Ovary (tissue), 9 donors: Measurements from ENCODE around the gene UNC5A. TPM values are rescaled to one million over a fixed set of nuclear protein-coding genes. Genes with fewer than 3 reads are reported as not detected.

Source experiments
- DNase-seq, 5 donors: peaks; one replicate each; pipeline ENCODE4 v3.0.0-alpha.2; 2019 to 2020
- H3K27ac ChIP-seq, 2 donors: fragments of 200-600 bp; one replicate each; pipeline versions ENCODE4 v1.5.1 to v1.8.0; 2019 to 2022
- H3K27me3 ChIP-seq: fragments of 200-600 bp; one replicate; pipeline ENCODE4 v1.8.0; 2022
- H3K36me3 ChIP-seq: fragments of 200-600 bp; sonication (generic); one replicate; pipeline ENCODE4 v1.5.1; 2019
- H3K4me1 ChIP-seq: one replicate; pipeline ENCODE4 v1.8.1; 2013; ENCODE audit warnings: mild to moderate bottlenecking, moderate library complexity; ENCODE audit not compliant: insufficient read depth
- H3K4me3 ChIP-seq: fragments of 200-600 bp; sonication (generic); one replicate; pipeline ENCODE4 v1.5.1; 2017
- H3K9me3 ChIP-seq, 2 donors: fragments of 200-600 bp in 1 of 2; sonication (generic) in 1 of 2; one replicate each; pipeline versions ENCODE4 v1.5.1 to v1.8.1; 2013 to 2019; ENCODE audit warnings: mild to moderate bottlenecking in 1 of 2, moderate library complexity in 1 of 2
- EP300 ChIP-seq: sonication (generic); formaldehyde crosslinking; IDR thresholded peaks from one replicate; pipeline ENCODE4 v1.6.1; 2017; ENCODE audit warnings: antibody characterized with exemption
- POLR2A ChIP-seq: fragments of 450-650 bp; IDR thresholded peaks from one replicate; pipeline ENCODE4 v1.6.1; 2017; ENCODE audit warnings: antibody characterized with exemption, mild to moderate bottlenecking, moderate library complexity
- WGBS, 3 donors: extraction: QIAGEN DNeasy Blood & Tissue Kit in 1 of 3; methylation state at CpG; one replicate each; pipeline versions ENCODE4 v1.1.5 to v1.1.7; 2013 to 2017; 5-methylcytosine and 5-hydroxymethylcytosine counted together
- intact Hi-C, 4 donors: fragments of 100-400 bp; cut with DNase I; formaldehyde crosslinking; loops; one replicate each; pipeline versions ENCODE4 v1.11.0 to v1.15.1; 2022 to 2023
- polyA plus RNA-seq, 2 donors: library from polyadenylated mRNA; stranded (reverse); fragments of 200-250 nt in 1 of 2; fragments of 350-450 nt in 1 of 2; fragmentation: Illumina TruSeq in 1 of 2; extraction: RNeasy Lipid Tissue Mini Kit (QIAGEN cat#74804) in 1 of 2; gene quantifications; one replicate each; pipeline ENCODE4 v1.2.3, GENCODE V29; 2013 to 2014
- total RNA-seq, 7 donors: library from RNA; depleted of rRNA in 2 of 7; stranded (reverse); fragments of >200 nt in 2 of 7; fragmentation: NEBNext Ultra II Directional in 3 of 7; extraction: Animal tissue kit (Norgen Biotek cat#: 25700) in 3 of 7; gene quantifications; one replicate each; pipeline versions ENCODE4 v1.1.0 to v1.2.4, GENCODE V29; 2016 to 2023
- TF ChIP-seq, protein P1 (sequence below), 3 donors: fragments of 450-650 bp in 2 of 3; fragments of 200-600 bp in 1 of 3; IDR thresholded peaks; one replicate each; pipeline versions ENCODE4 v1.5.1 to v1.8.0; 2016 to 2022; ENCODE audit warnings: antibody characterized with exemption in 3 of 3, mild to moderate bottlenecking in 1 of 3
- donor health status: DM: no; HTN: no; CAD: no; lungs with moderate emphysema.
- donor health status: DM: no; HTN: no; CAD: no.
- donor health status: Bipolar disorder and iron deficiency.
- donor health status: DM: yes; HTN: yes; CAD: no.
- donor health status: DM: no; HTN: no; CAD: no.
- donor health status: DM: yes; HTN: yes; CAD: no.

UNC5A gene
- total and polyA plus RNA-seq, 9 donors: 0.08 to 0.82 (median 0.26) TPM; not detected in 1

DNA sequence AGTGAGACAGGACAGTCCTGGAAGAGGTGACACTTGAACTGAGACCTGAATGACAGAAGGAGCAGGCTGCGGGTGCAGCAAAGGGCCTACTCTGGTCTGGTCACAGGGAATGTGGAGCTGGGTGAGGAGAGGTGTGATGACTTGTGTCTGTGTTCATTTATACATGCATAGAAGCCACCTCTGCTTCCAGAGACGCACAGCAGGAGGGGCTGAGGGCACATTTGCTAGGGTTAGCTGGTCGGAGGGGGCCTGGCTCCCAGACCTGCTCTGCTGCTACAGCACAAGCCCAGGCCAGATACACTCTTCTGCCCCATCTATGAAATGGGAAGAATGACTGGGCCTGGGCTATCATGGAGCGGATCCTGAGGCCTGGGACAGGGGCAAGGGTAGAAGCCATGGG is 15.6 kb downstream of the UNC5A start:
- WGBS, 3 donors: 68 to 82% (median 82%) methylated on average over 4 of the region's 4 CpGs

DNA sequence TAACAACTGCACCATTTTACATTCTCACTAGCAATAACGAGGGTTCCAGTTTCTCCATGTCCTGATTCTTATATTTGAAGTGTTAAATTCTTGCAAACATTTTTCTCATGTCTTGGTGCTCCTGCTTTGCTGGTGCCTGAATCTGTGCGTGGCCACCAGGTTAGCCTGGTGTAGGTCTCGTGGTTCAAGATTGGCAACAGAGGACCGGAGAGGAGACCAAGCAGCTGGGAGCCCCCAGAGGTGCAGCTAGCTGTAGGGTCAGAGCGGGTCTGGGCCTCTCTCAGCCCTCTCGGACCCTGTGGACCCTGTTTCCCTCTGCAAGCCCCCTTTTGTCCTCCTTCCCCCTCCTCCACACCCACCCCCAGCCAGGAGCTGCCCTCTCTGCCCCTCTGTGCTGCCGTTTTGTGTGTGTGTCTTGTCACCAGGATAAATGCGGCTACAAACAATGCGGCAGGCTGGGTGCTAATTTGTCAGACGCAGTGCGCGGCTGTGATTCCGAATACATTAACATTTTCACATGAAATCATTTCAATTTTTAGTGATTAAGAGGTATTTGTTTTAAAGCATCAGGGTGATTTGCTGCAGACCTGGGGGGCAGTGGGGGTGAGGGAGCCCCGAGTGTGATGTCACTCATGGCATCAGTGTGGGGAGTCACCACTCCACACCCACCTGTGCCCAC is 17.5 kb downstream of the UNC5A start:
- TF ChIP-seq EP300 (no peak), POLR2A (no peak)
- TF ChIP-seq, protein P1, sequence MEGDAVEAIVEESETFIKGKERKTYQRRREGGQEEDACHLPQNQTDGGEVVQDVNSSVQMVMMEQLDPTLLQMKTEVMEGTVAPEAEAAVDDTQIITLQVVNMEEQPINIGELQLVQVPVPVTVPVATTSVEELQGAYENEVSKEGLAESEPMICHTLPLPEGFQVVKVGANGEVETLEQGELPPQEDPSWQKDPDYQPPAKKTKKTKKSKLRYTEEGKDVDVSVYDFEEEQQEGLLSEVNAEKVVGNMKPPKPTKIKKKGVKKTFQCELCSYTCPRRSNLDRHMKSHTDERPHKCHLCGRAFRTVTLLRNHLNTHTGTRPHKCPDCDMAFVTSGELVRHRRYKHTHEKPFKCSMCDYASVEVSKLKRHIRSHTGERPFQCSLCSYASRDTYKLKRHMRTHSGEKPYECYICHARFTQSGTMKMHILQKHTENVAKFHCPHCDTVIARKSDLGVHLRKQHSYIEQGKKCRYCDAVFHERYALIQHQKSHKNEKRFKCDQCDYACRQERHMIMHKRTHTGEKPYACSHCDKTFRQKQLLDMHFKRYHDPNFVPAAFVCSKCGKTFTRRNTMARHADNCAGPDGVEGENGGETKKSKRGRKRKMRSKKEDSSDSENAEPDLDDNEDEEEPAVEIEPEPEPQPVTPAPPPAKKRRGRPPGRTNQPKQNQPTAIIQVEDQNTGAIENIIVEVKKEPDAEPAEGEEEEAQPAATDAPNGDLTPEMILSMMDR (IDR thresholded peaks at IDR 0.05): no peak
- no peak overlapping the region for H3K4me3 ChIP-seq
- WGBS, 3 donors: 77 to 84% (median 79%) methylated on average over 14 of the region's 14 CpGs
- DNase-seq: no peak
- no peaks in the 10 kb centered on the region for H3K36me3 ChIP-seq
- intact Hi-C loops: no loop called here
- no peak overlapping the region for H3K27ac ChIP-seq
- no peaks in the 10 kb centered on the region for H3K9me3 ChIP-seq
- no peaks in the 10 kb centered on the region for H3K4me1 ChIP-seq
- H3K27me3 ChIP-seq: no peaks in the 10 kb centered on the region

More for the DNA sequence above, 15.6 kb downstream of the UNC5A start:
- no peaks in the 10 kb centered on the region for H3K9me3 ChIP-seq
- H3K4me1 ChIP-seq: no peaks in the 10 kb centered on the region
- H3K27me3 ChIP-seq: no peaks in the 10 kb centered on the region
- no peak for DNase-seq
- no peak overlapping the region for H3K4me3 ChIP-seq
- intact Hi-C loops: no loop called here
- no peaks in the 10 kb centered on the region for H3K36me3 ChIP-seq
- TF ChIP-seq, protein P1 (IDR thresholded peaks at IDR 0.05): no peak
- TF ChIP-seq EP300 (no peak), POLR2A (no peak)
- H3K27ac ChIP-seq: no peak overlapping the region

DNA sequence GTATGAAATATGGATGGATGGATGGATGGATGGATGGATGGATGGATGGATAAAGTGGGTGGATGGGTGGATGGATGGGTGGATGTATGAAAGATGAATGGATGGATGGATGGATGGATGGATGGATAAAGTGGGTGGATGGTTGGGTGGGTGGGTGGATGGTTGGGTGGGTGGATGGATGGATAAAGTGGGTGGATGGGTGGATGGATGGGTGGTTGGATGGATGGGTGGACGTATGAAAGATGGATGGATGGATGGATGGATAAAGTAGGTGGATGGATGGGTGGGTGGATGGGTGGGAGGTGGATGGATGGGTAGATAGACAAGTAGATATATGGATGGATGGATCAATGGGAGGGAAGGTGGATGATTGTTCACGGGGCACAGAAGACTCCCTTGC is 19.0 kb downstream of the UNC5A start:
- intact Hi-C loops: no loop called here
- no peak for DNase-seq
- no peaks in the 10 kb centered on the region for H3K4me1 ChIP-seq

DNA sequence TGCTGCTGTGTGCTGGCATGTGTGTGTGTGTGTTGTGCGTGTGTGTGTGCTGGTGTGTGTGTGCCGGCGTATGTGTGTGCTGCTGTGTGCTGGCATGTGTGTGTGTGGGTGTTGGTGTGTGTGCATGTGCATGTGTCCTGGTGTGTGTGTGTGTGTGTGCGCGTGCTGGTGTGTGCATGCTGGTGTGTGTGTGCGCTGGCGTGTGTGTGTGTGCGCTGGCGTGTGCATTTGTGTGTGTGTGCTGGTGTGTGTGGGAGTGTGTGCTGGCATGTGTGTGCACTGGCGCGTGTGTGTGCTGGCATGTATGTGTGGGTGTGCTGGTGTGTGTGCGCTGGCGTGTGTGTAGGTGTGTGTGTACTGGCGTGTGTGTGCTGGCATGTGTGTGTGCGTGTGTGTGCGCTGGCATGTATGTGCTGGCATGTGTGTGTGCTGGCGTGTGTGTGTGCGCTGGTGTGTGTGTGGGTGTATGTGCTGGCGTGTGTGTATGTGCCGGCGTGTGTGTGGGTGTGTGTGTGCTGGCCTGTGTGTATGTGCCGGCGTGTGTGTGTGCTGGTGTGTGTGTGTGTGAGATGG is 20.1 kb downstream of the UNC5A start:
- no peak for DNase-seq
- WGBS, 3 donors: 84 to 88% (median 85%) methylated on average over 22 to 23 of the region's 23 CpGs
- no peaks in the 10 kb centered on the region for H3K36me3 ChIP-seq
- no peak overlapping the region for H3K27ac ChIP-seq
- TF ChIP-seq EP300 (no peak), POLR2A (no peak)
- TF ChIP-seq, protein P1 (IDR thresholded peaks at IDR 0.05): no peak
- H3K4me1 ChIP-seq: no peaks in the 10 kb centered on the region
- no peak overlapping the region for H3K4me3 ChIP-seq
- intact Hi-C loops: no loop called here
- H3K9me3 ChIP-seq: no peaks in the 10 kb centered on the region
- H3K27me3 ChIP-seq: no peaks in the 10 kb centered on the region

More for the DNA sequence above, 19.0 kb downstream of the UNC5A start:
- TF ChIP-seq POLR2A (no peak), EP300 (no peak)
- TF ChIP-seq, protein P1 (IDR thresholded peaks at IDR 0.05): no peak
- Histone ChIP-seq H3K36me3 (no peaks in the 10 kb centered on the region), H3K9me3 (no peaks in the 10 kb centered on the region), H3K27me3 (no peaks in the 10 kb centered on the region), H3K27ac (no peak overlapping the region), H3K4me3 (no peak overlapping the region)
- 88 to 90% (median 89%) methylated on average over 2 of the region's 2 CpGs for WGBS, 3 donors
